Activated CD8-positive, alpha-beta memory T cell treated with anti-CD3 and anti-CD28 coated beads, Interleukin-2, amount 10 ng/mL, durations not matched to agents 7 days and 5 days (primary cell): Measurements from ENCODE around the gene PIN4. TPM values are rescaled to one million over a fixed set of nuclear protein-coding genes. Genes with fewer than 3 reads are reported as not detected.
"Not testable (repeated sequence)": the region's sequence is repeated elsewhere in the genome, so short reads cannot be mapped to it uniquely, and the experiment has no call there.

Source experiments
- ATAC-seq: fragments of 150-1000 bp; cut with Tn5 transposase; one replicate; pipeline ENCODE4 v1.10.0; 2021; ENCODE audit warnings: moderate library complexity
- CTCF ChIA-PET: fragments of 350-600 bp; sonication (Branson Sonifier 250); formaldehyde crosslinking; loops from one replicate; lab custom pipeline; 2021; ENCODE audit warnings: antibody characterized with exemption; lab: Charles Lee
- DNase-seq: peaks from one replicate; pipeline ENCODE4 v3.0.0-alpha.2; 2020
- H3K27ac Mint-ChIP-seq: one replicate; pipeline ENCODE4 v1.8.0; 2021; ENCODE audit warnings: mild to moderate bottlenecking, mixed read lengths
- H3K27me3 Mint-ChIP-seq: one replicate; pipeline ENCODE4 v1.8.0; 2021; ENCODE audit warnings: mixed read lengths
- H3K36me3 Mint-ChIP-seq: one replicate; pipeline ENCODE4 v1.8.0; 2021; ENCODE audit warnings: mild to moderate bottlenecking, mixed read lengths
- H3K4me1 Mint-ChIP-seq: one replicate; pipeline ENCODE4 v1.8.0; 2021; ENCODE audit warnings: mixed read lengths
- H3K4me3 Mint-ChIP-seq: one replicate; pipeline ENCODE4 v1.8.0; 2021; ENCODE audit warnings: mild to moderate bottlenecking, moderate library complexity, mixed read lengths
- H3K9me3 Mint-ChIP-seq: one replicate; pipeline ENCODE4 v1.8.0; 2022; ENCODE audit warnings: low read depth, mixed read lengths
- total RNA-seq, 2 experiments: library from RNA; stranded (reverse); gene quantifications; one replicate each; pipeline ENCODE4 v1.2.3, GENCODE V29; 2021

Gene PIN4
- total RNA-seq, 2 experiments from 2014 or later: 8.4 to 11.0 TPM

GRCh38 chrX:72159769-72160168 is 21.8 kb upstream of the PIN4 start:
- Mint-ChIP-seq H3K36me3 (no peaks in the 10 kb centered on the region), H3K9me3 (no peaks in the 10 kb centered on the region)

GRCh38 chrX:72165551-72165950 is 16.0 kb upstream of the PIN4 start:
- CTCF ChIA-PET: no interaction called here
- Mint-ChIP-seq H3K36me3 (no peaks in the 10 kb centered on the region), H3K4me3 (no peak overlapping the region), H3K9me3 (no peaks in the 10 kb centered on the region), H3K4me1 (peaks cover 8% of the 10 kb centered on the region), H3K27ac (no peak overlapping the region), H3K27me3 (peaks cover 2% of the 10 kb centered on the region)
- DNase-seq (no peak), ATAC-seq (no peak)

More at GRCh38 chrX:72159769-72160168, 21.8 kb upstream of the PIN4 start:
- peaks cover 17% of the 10 kb centered on the region for H3K27me3 Mint-ChIP-seq
- H3K4me1 Mint-ChIP-seq: no peaks in the 10 kb centered on the region
- H3K27ac Mint-ChIP-seq: no peak overlapping the region
- ATAC-seq (no peak), DNase-seq (no peak)
- H3K4me3 Mint-ChIP-seq: no peak overlapping the region
- CTCF ChIA-PET: no interaction called here

GRCh38 chrX:72169008-72169728 is 12.4 kb upstream of the PIN4 start:
- H3K36me3 Mint-ChIP-seq: no peaks in the 10 kb centered on the region
- no peaks in the 10 kb centered on the region for H3K9me3 Mint-ChIP-seq
- peak overlapping the region; percentile 68 for H3K4me3 Mint-ChIP-seq
- H3K27me3 Mint-ChIP-seq: peaks cover 2% of the 10 kb centered on the region
- CTCF ChIA-PET: no interaction called here
- ATAC-seq (peak; percentile 93), DNase-seq (peak; percentile 67)
- H3K4me1 Mint-ChIP-seq: peaks cover 8% of the 10 kb centered on the region
- H3K27ac Mint-ChIP-seq: peak overlapping the region; percentile 93

GRCh38 chrX:72176289-72176688 is 5.3 kb upstream of the PIN4 start:
- H3K4me1 Mint-ChIP-seq, H3K4me3 Mint-ChIP-seq, H3K36me3 Mint-ChIP-seq, H3K27ac Mint-ChIP-seq, ATAC-seq, DNase-seq, H3K27me3 Mint-ChIP-seq, H3K9me3 Mint-ChIP-seq, CTCF ChIA-PET: not testable (repeated sequence)

GRCh38 chrX:72176981-72177380 is 4.6 kb upstream of the PIN4 start:
- DNase-seq (no peak), ATAC-seq (no peak)
- H3K36me3 Mint-ChIP-seq: no peaks in the 10 kb centered on the region
- no peaks in the 10 kb centered on the region for H3K9me3 Mint-ChIP-seq
- no peaks in the 10 kb centered on the region for H3K27me3 Mint-ChIP-seq
- CTCF ChIA-PET: no interaction called here
- H3K27ac Mint-ChIP-seq: no peak overlapping the region
- H3K4me3 Mint-ChIP-seq: no peak overlapping the region
- peaks cover 7% of the 10 kb centered on the region for H3K4me1 Mint-ChIP-seq

- DNase-seq (no peak), ATAC-seq (no peak)
- Mint-ChIP-seq H3K27ac (no peak overlapping the region), H3K4me3 (no peak overlapping the region), H3K9me3 (no peaks in the 10 kb centered on the region), H3K27me3 (no peaks in the 10 kb centered on the region), H3K4me1 (peaks cover 8% of the 10 kb centered on the region), H3K36me3 (peaks cover 3% of the 10 kb centered on the region)
- CTCF ChIA-PET: interaction anchor here (0.9 to 1.7 kb wide), 4 partner anchors 49 to 162 kb away, joined by 3 to 5 read pairs (median 4); partner anchors contain the start of genes RPS4X and RTL5
These were observed 1.0 kb upstream of the PIN4 start for GRCh38 chrX:72180539-72180938.

GRCh38 chrX:72182924-72183323 is 1.4 kb downstream of the PIN4 start:
- ATAC-seq (no peak), DNase-seq (no peak)
- Mint-ChIP-seq H3K27me3 (no peaks in the 10 kb centered on the region), H3K27ac (no peak overlapping the region), H3K9me3 (no peaks in the 10 kb centered on the region), H3K4me3 (no peak overlapping the region), H3K4me1 (peaks cover 8% of the 10 kb centered on the region), H3K36me3 (peaks cover 3% of the 10 kb centered on the region)
- CTCF ChIA-PET: interaction anchor here (0.7 kb wide), 1 partner anchor 1403 kb away, joined by 3 read pairs; no protein-coding TSS in a partner anchor

- CTCF ChIA-PET: no interaction called here
- Mint-ChIP-seq H3K27me3 (no peaks in the 10 kb centered on the region), H3K36me3 (peaks cover 22% of the 10 kb centered on the region), H3K9me3 (no peaks in the 10 kb centered on the region), H3K4me1 (no peaks in the 10 kb centered on the region), H3K27ac (no peak overlapping the region), H3K4me3 (no peak overlapping the region)
- no peak for DNase-seq
- no peak for ATAC-seq
These were observed 20.4 kb downstream of the PIN4 start for GRCh38 chrX:72201836-72202536.

- H3K9me3 Mint-ChIP-seq: no peaks in the 10 kb centered on the region
- no peak for DNase-seq
- H3K27ac Mint-ChIP-seq: no peak overlapping the region
- CTCF ChIA-PET: no interaction called here
- H3K36me3 Mint-ChIP-seq: peaks cover 25% of the 10 kb centered on the region
- no peak overlapping the region for H3K4me3 Mint-ChIP-seq
- ATAC-seq: no peak
- H3K4me1 Mint-ChIP-seq: no peaks in the 10 kb centered on the region
- H3K27me3 Mint-ChIP-seq: no peaks in the 10 kb centered on the region
These were observed 21.3 kb downstream of the PIN4 start for GRCh38 chrX:72202792-72203401.

GRCh38 chrX:72203421-72203820 is 21.9 kb downstream of the PIN4 start:
- H3K9me3 Mint-ChIP-seq: no peaks in the 10 kb centered on the region
- no peak overlapping the region for H3K27ac Mint-ChIP-seq
- H3K4me1 Mint-ChIP-seq: no peaks in the 10 kb centered on the region
- H3K36me3 Mint-ChIP-seq: peaks cover 30% of the 10 kb centered on the region
- CTCF ChIA-PET: no interaction called here
- DNase-seq (no peak), ATAC-seq (no peak)
- H3K4me3 Mint-ChIP-seq: no peak overlapping the region
- no peaks in the 10 kb centered on the region for H3K27me3 Mint-ChIP-seq

- Mint-ChIP-seq H3K9me3 (no peaks in the 10 kb centered on the region), H3K4me3 (no peak overlapping the region), H3K36me3 (peaks cover 34% of the 10 kb centered on the region), H3K27me3 (no peaks in the 10 kb centered on the region), H3K4me1 (no peaks in the 10 kb centered on the region), H3K27ac (no peak overlapping the region)
- CTCF ChIA-PET: no interaction called here
- DNase-seq (no peak), ATAC-seq (no peak)
These were observed 24.1 kb downstream of the PIN4 start for GRCh38 chrX:72205706-72206105.

- ATAC-seq (no peak), DNase-seq (no peak)
- CTCF ChIA-PET: no interaction called here
- no peaks in the 10 kb centered on the region for H3K27me3 Mint-ChIP-seq
- no peak overlapping the region for H3K4me3 Mint-ChIP-seq
- no peaks in the 10 kb centered on the region for H3K4me1 Mint-ChIP-seq
- H3K27ac Mint-ChIP-seq: no peak overlapping the region
- peaks cover 34% of the 10 kb centered on the region for H3K36me3 Mint-ChIP-seq
- no peaks in the 10 kb centered on the region for H3K9me3 Mint-ChIP-seq
These were observed 25.8 kb downstream of the PIN4 start for GRCh38 chrX:72207366-72207765.

- DNase-seq (no peak), ATAC-seq (no peak)
- Mint-ChIP-seq H3K4me1 (no peaks in the 10 kb centered on the region), H3K36me3 (peaks cover 34% of the 10 kb centered on the region), H3K4me3 (no peak overlapping the region), H3K27ac (no peak overlapping the region), H3K27me3 (no peaks in the 10 kb centered on the region), H3K9me3 (no peaks in the 10 kb centered on the region)
- CTCF ChIA-PET: no interaction called here
These were observed 26.7 kb downstream of the PIN4 start for GRCh38 chrX:72208126-72208800.
